Astrocyte (in vitro differentiated cells and primary cell): ENCODE data around the gene SLC16A2. TPM values are rescaled to one million over a fixed set of nuclear protein-coding genes. Genes with fewer than 3 reads are reported as not detected.

Experiments
- DNase-seq: peaks from one replicate; pipeline ENCODE4 v3.0.0-alpha.2; 2010; ENCODE audit warnings: low read depth
- FAIRE-seq: peaks from 2 replicates; lab custom pipeline; 2011; peaks lifted over from hg19 to GRCh38; lab: Jason Lieb, UNC
- H2AFZ ChIP-seq: 2 replicates; pipeline ENCODE4 v1.6.0; 2012; ENCODE audit warnings: low read depth, low read length, inconsistent platforms
- H3K27ac ChIP-seq: 2 replicates; pipeline ENCODE4 v1.5.1; 2011; ENCODE audit warnings: low read depth, low read length, inconsistent platforms
- H3K27me3 ChIP-seq: 2 replicates; pipeline ENCODE4 v1.6.0; 2011; ENCODE audit warnings: low read length, inconsistent platforms; ENCODE audit not compliant: insufficient read depth
- H3K36me3 ChIP-seq: 2 replicates; pipeline ENCODE4 v1.5.1; 2011; ENCODE audit warnings: low read length, inconsistent platforms; ENCODE audit not compliant: insufficient read depth
- H3K4me1 ChIP-seq: 2 replicates; pipeline ENCODE4 v1.5.1; 2011; ENCODE audit warnings: low read length, inconsistent platforms; ENCODE audit not compliant: insufficient read depth
- H3K4me2 ChIP-seq: 2 replicates; pipeline ENCODE4 v1.6.0; 2012; ENCODE audit warnings: low read length, inconsistent platforms
- H3K4me3 ChIP-seq: 2 replicates; pipeline ENCODE4 v1.5.1; 2011; ENCODE audit warnings: low read depth, mild to moderate bottlenecking, low read length, inconsistent platforms; ENCODE audit not compliant: insufficient read depth
- H3K79me2 ChIP-seq: 2 replicates; pipeline ENCODE4 v1.6.0; 2012; ENCODE audit warnings: mild to moderate bottlenecking, low read length, inconsistent platforms; ENCODE audit not compliant: insufficient read depth
- H3K9ac ChIP-seq: 2 replicates; pipeline ENCODE4 v1.6.0; 2012; ENCODE audit warnings: mild to moderate bottlenecking, low read length, inconsistent platforms
- H3K9me3 ChIP-seq: 2 replicates; pipeline ENCODE4 v1.5.1; 2012; ENCODE audit warnings: low read depth, mild to moderate bottlenecking, low read length, inconsistent platforms; ENCODE audit not compliant: insufficient read depth
- H4K20me1 ChIP-seq: 2 replicates; pipeline ENCODE4 v1.6.0; 2012; ENCODE audit warnings: low read length, inconsistent platforms; ENCODE audit not compliant: insufficient read depth
- H3K27ac Mint-ChIP-seq: one replicate; pipeline ENCODE4 v1.8.0; 2021; ENCODE audit warnings: mild to moderate bottlenecking, mixed read lengths; ENCODE audit not compliant: unreplicated experiment
- H3K27me3 Mint-ChIP-seq: one replicate; pipeline ENCODE4 v1.8.0; 2021; ENCODE audit warnings: low read depth, mixed read lengths; ENCODE audit not compliant: unreplicated experiment
- H3K36me3 Mint-ChIP-seq: one replicate; pipeline ENCODE4 v1.8.0; 2021; ENCODE audit warnings: low read depth, mixed read lengths; ENCODE audit not compliant: unreplicated experiment
- H3K4me1 Mint-ChIP-seq: one replicate; pipeline ENCODE4 v1.8.0; 2021; ENCODE audit warnings: low read depth, mixed read lengths; ENCODE audit not compliant: unreplicated experiment
- H3K4me3 Mint-ChIP-seq: one replicate; pipeline ENCODE4 v1.8.0; 2021; ENCODE audit warnings: mild to moderate bottlenecking, moderate library complexity, mixed read lengths; ENCODE audit not compliant: unreplicated experiment
- H3K9me3 Mint-ChIP-seq: one replicate; pipeline ENCODE4 v1.8.0; 2021; ENCODE audit warnings: mild to moderate bottlenecking, mixed read lengths; ENCODE audit not compliant: unreplicated experiment
- EZH2 ChIP-seq: IDR thresholded peaks from 2 replicates; pipeline ENCODE4 v1.6.1; 2012; ENCODE audit warnings: mild to moderate bottlenecking, low read length, inconsistent platforms; ENCODE audit not compliant: insufficient read depth
- total RNA-seq: library from RNA; stranded (reverse); gene quantifications from 2 replicates; pipeline ENCODE4 v1.2.1, GENCODE V29; 2021
- TF ChIP-seq, protein P1 (sequence below): IDR thresholded peaks from 2 replicates; pipeline ENCODE4 v1.5.1; 2011; ENCODE audit warnings: low read depth, mild to moderate bottlenecking, inconsistent platforms, low read length, moderate library complexity; ENCODE audit not compliant: insufficient read depth

The SLC16A2 gene
- total RNA-seq, 1 donor from 2014 or later: 21.1 TPM

- peak overlapping the region; percentile 70 for H3K9ac ChIP-seq
- peak overlapping the region; percentile 79 for H3K4me3 Mint-ChIP-seq
- DNase-seq (peak; percentile 85), FAIRE-seq (no peak)
- H3K27ac Mint-ChIP-seq: no peak overlapping the region
- H3K27ac ChIP-seq: peak overlapping the region; percentile 42
- peaks cover 10% of the 10 kb centered on the region for H3K4me1 ChIP-seq
- H3K79me2 ChIP-seq: no peaks in the 10 kb centered on the region
- H3K27me3 Mint-ChIP-seq: no peaks in the 10 kb centered on the region
- no peaks in the 10 kb centered on the region for H3K9me3 ChIP-seq
- H4K20me1 ChIP-seq: no peaks in the 10 kb centered on the region
- H3K4me1 Mint-ChIP-seq: peaks cover 9% of the 10 kb centered on the region
- H3K27me3 ChIP-seq: no peaks in the 10 kb centered on the region
- peak overlapping the region; percentile 66 for H2AFZ ChIP-seq
- no peaks in the 10 kb centered on the region for H3K9me3 Mint-ChIP-seq
- H3K4me2 ChIP-seq: peak overlapping the region; percentile 85
- H3K36me3 Mint-ChIP-seq: peaks cover 2% of the 10 kb centered on the region
- H3K4me3 ChIP-seq: peak overlapping the region; percentile 47
- H3K36me3 ChIP-seq: no peaks in the 10 kb centered on the region
- TF ChIP-seq, protein P1, sequence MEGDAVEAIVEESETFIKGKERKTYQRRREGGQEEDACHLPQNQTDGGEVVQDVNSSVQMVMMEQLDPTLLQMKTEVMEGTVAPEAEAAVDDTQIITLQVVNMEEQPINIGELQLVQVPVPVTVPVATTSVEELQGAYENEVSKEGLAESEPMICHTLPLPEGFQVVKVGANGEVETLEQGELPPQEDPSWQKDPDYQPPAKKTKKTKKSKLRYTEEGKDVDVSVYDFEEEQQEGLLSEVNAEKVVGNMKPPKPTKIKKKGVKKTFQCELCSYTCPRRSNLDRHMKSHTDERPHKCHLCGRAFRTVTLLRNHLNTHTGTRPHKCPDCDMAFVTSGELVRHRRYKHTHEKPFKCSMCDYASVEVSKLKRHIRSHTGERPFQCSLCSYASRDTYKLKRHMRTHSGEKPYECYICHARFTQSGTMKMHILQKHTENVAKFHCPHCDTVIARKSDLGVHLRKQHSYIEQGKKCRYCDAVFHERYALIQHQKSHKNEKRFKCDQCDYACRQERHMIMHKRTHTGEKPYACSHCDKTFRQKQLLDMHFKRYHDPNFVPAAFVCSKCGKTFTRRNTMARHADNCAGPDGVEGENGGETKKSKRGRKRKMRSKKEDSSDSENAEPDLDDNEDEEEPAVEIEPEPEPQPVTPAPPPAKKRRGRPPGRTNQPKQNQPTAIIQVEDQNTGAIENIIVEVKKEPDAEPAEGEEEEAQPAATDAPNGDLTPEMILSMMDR: no peak
- no peak for TF ChIP-seq EZH2
These were observed 115.0 kb downstream of the SLC16A2 start for GRCh38 chrX:74536152-74536831.

- no peak for TF ChIP-seq EZH2
- TF ChIP-seq, protein P1: no peak
- Histone ChIP-seq H3K4me3 (peak overlapping the region; percentile 47), H3K79me2 (no peaks in the 10 kb centered on the region), H3K36me3 (no peaks in the 10 kb centered on the region), H2AFZ (peak overlapping the region; percentile 66), H3K27me3 (no peaks in the 10 kb centered on the region), H4K20me1 (no peaks in the 10 kb centered on the region), H3K4me1 (peaks cover 10% of the 10 kb centered on the region), H3K4me2 (peak overlapping the region; percentile 85), H3K27ac (peak overlapping the region; percentile 42), H3K9ac (peak overlapping the region; percentile 70), H3K9me3 (no peaks in the 10 kb centered on the region)
- Mint-ChIP-seq H3K9me3 (no peaks in the 10 kb centered on the region), H3K36me3 (peaks cover 2% of the 10 kb centered on the region), H3K27me3 (peaks cover 4% of the 10 kb centered on the region), H3K4me3 (peak overlapping the region; percentile 79), H3K4me1 (peaks cover 9% of the 10 kb centered on the region), H3K27ac (no peak overlapping the region)
- DNase-seq (peak; percentile 13), FAIRE-seq (no peak)
These were observed 115.6 kb downstream of the SLC16A2 start for GRCh38 chrX:74536832-74537371.
